HG03442 (cell line): ENCODE measurements around the gene REN.

ENCODE experiments used
- ATAC-seq: cut with Tn5 transposase; IDR thresholded peaks from one replicate; pipeline ENCODE4 v1.9.1; 2021; ENCODE audit warnings: mild to moderate bottlenecking, moderate library complexity; ENCODE audit not compliant: unreplicated experiment

The REN gene

DNA sequence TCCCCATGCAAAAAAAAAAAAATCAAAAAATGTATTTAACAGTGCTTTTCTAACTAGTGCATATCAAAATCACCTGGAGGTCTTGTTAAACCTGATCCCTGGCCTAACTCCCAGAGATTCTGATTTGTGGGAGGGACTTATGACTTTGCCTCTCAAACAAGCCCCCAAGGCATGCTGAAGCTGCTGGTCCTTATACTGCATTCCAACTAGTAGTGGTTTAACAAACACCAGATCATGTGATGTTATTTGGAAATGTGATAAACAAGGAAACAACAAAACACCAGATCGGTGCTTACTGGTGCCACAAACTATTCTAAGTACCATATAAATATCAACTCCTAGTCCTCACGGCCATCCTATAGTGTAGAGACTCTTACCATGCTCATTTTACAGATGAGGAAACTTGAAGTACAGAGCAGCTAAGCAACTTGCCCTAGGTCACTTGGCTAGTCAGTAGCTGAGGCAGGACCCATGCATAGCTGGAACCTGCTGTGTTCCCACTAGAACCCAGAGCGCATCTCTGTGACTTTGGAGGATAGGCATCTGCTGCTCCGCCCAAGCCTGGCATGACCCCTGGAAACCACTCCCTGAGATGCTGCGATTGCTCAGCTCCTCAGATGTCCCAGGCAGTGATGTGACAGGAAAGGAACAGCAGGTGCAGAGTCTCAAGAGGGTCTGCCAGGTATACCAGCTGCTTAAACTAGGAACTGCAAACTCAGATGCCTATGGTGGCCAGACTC lies 55.1 kb downstream of the REN start:
- no peak for ATAC-seq

DNA sequence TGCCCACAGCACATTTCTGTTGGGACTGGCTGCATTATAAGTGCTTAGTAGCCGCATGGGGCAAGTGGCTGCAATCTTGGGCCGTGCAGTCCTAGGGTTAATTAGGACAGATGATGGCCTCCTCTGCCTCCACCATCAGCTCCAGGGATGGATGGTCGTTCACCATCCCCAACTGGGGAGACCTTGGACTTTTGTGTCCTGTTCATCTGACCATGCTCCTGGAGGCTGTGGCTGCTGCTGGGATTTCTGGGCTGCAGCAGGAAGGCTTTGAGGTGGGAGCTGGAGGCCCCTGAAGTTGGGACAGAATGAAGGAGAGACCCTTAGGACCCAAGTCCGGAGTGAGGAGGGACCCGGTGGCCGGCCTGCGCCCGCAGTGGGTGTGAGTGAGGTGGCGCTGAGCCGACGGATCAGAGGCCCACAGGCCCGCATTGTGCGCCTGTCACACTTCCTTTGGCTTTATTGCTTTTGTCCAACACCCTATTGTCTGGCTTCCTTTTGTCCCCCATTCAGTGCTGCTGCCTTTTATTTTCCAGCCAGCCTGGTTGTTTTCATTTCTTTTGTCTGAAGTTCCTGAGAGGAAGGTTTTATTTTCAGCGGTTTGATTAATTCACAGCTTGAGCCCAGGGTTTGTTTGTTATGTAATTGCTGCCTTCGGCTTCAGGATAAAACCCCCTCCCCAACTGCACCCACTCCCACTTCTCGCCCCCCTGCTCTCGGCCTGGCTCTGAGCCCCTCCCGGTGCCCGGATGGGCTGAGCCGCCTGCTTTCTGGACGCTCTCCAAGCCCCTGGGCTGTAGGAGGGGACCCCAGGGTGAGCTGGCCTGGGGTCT lies 57.6 kb downstream of the REN start:
- no peak for ATAC-seq

DNA sequence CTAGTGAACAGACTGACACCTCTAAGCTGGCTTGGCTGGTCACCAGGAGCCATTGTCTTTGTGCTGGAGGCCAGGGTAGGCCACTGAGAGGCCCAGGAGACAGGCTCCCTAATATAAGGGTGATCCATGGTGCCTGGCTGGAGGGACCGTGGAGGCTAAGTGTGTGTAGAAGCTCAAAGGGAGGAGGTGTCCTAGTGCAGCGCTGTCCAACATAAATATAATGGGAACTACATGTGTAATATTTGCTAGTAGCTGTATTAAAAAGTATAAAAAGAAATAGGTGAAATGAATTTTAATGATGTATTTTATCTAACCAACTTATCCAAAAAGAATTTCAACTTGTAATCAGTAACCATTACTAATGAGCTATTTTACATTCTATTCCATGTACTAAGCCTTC lies 58.2 kb downstream of the REN start:
- ATAC-seq, result no peak

DNA sequence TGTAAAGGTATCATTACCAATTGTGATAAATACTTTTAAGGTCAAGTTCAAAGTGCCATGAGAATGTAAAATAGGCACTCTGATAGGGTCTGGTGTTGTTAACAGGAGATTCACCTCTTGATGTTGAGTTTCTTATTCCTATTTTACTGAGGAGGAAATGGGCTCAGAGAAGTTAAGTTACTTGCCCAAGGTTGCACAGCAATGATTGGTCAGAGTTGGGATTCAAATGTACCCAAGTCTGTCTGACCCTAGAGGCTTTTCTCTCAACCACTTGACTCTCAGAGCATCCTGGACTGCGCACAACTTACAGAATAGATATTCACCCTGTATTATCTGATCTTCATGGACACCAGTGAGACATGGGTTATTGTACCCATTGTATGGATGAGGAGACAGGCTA lies 59.3 kb downstream of the REN start:
- no peak for ATAC-seq

DNA sequence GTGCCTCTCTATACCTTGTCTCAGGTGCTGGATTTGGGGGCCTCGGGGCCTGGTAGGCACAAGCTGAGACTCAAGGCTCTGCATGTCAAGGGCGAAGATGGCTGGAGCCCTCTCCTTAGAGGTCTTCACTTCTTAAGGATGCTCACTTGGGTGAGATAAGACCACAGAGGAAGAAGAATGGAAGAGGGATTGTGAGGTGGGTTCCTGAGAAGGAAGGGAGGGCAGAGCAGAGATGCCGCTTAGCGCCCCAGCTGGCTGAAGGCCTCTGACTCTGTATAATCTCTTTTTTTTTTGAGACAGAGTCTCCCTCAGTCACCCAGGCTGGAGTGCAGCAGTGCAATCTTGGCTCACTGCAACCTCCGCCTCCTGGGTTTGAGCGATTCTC lies 61.0 kb downstream of the REN start:
- no peak for ATAC-seq
